Thyroid gland (tissue), 4 donors: ENCODE data around the gene MYO5A. TPM values are rescaled to one million over a fixed set of nuclear protein-coding genes. Genes with fewer than 3 reads are reported as not detected.
"Not testable (repeated sequence)": the region's sequence is repeated elsewhere in the genome, so short reads cannot be mapped to it uniquely, and the experiment has no call there.

Source experiments
- DNase-seq, 2 donors: peaks; one replicate each; pipeline ENCODE4 v3.0.0-alpha.2; 2019
- H3K27ac ChIP-seq, 3 donors: fragments of 200-600 bp; sonication (generic); 1 replicate in 2 of 3; 2 replicates in 1 of 3; pipeline ENCODE4 v1.5.1; 2016 to 2019; ENCODE audit warnings: mild to moderate bottlenecking in 1 of 3, moderate library complexity in 1 of 3
- H3K27me3 ChIP-seq: fragments of 200-600 bp; sonication (generic); one replicate; pipeline ENCODE4 v1.5.1; 2019
- H3K36me3 ChIP-seq, 2 donors: fragments of 200-600 bp; sonication (generic); one replicate each; pipeline ENCODE4 v1.5.1; 2016 to 2019
- H3K4me1 ChIP-seq, 2 donors: fragments of 200-600 bp; sonication (generic); one replicate each; pipeline ENCODE4 v1.5.1; 2017 to 2019
- H3K4me3 ChIP-seq, 3 donors: fragments of 200-600 bp; sonication (generic); replicated peaks in 1 of 3; 1 replicate in 2 of 3; 2 replicates in 1 of 3; pipeline ENCODE4 v1.5.1; 2016; ENCODE audit warnings: mild to moderate bottlenecking in 1 of 3
- H3K9me3 ChIP-seq: fragments of 200-600 bp; sonication (generic); one replicate; pipeline ENCODE4 v1.5.1; 2017
- POLR2A ChIP-seq, 2 donors: fragments of 450-650 bp; IDR thresholded peaks; one replicate each; pipeline ENCODE4 v1.6.1; 2017; ENCODE audit warnings: antibody characterized with exemption in 2 of 2, mild to moderate bottlenecking in 2 of 2, moderate library complexity in 1 of 2
- WGBS, 2 donors: methylation state at CpG; one replicate each; pipeline ENCODE4 v1.1.5; 2017; 5-methylcytosine and 5-hydroxymethylcytosine counted together
- intact Hi-C: fragments of 100-400 bp; cut with DNase I; formaldehyde crosslinking; loops from one replicate; pipeline ENCODE4 v1.15.1; 2023
- total RNA-seq, 4 donors: library from RNA; depleted of rRNA; stranded (reverse); fragments of >200 nt; gene quantifications; one replicate each; pipeline ENCODE4 v1.2.3, GENCODE V29; 2016
- TF ChIP-seq, protein P1 (sequence below), 6 experiments: fragments of 200-600 bp in 3 of 6; fragments of 450-650 bp in 3 of 6; sonication (generic) in 3 of 6; IDR thresholded peaks; one replicate each; pipeline ENCODE4 v1.5.1; 2016 to 2019; ENCODE audit warnings: antibody characterized with exemption in 6 of 6, mild to moderate bottlenecking in 2 of 6, inconsistent platforms in 1 of 6, moderate library complexity in 1 of 6

MYO5A gene
- total RNA-seq, 4 donors from 2014 or later: 23.3 to 44.1 (median 34.7) TPM

DNA sequence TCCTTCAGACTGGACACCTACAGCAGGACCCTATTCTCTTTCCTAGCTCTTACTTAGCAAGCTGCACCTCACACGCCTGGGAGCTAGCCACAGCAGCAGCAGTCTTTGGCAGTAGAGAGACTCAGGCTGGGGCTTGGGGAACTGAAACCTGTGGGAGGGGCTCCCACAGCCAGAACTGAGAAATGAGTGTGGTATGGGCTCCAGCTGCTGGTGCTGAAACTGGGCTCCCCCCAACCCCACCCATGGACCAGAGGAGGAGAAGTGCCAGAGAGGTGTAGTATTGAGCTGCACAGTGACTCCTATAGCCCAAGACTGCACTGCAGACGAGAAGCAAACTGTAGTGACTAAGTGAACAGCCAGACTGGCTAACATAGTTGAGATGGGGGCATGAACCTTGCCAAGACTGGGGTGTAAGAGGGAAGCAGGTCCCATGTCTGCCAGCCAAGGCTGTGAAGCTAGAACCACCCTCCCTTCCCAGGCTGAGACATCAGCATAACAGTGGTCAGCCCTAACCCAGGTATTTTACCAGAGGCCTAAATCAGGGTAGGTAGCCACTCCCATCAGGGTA is 62.5 kb downstream of the MYO5A start:
- no peaks in the 10 kb centered on the region for H3K4me1 ChIP-seq
- peak in 1 of 2 donors; percentile 8 for DNase-seq
- intact Hi-C loops: no loop called here
- no peaks in the 10 kb centered on the region for H3K27me3 ChIP-seq
- 84 to 92% methylated on average over 2 of the region's 2 CpGs for WGBS, 2 donors
- TF ChIP-seq, protein P1, sequence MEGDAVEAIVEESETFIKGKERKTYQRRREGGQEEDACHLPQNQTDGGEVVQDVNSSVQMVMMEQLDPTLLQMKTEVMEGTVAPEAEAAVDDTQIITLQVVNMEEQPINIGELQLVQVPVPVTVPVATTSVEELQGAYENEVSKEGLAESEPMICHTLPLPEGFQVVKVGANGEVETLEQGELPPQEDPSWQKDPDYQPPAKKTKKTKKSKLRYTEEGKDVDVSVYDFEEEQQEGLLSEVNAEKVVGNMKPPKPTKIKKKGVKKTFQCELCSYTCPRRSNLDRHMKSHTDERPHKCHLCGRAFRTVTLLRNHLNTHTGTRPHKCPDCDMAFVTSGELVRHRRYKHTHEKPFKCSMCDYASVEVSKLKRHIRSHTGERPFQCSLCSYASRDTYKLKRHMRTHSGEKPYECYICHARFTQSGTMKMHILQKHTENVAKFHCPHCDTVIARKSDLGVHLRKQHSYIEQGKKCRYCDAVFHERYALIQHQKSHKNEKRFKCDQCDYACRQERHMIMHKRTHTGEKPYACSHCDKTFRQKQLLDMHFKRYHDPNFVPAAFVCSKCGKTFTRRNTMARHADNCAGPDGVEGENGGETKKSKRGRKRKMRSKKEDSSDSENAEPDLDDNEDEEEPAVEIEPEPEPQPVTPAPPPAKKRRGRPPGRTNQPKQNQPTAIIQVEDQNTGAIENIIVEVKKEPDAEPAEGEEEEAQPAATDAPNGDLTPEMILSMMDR (IDR thresholded peaks at IDR 0.05): no peak
- no peak for TF ChIP-seq POLR2A (IDR thresholded peaks at IDR 0.05)
- no peaks in the 10 kb centered on the region for H3K9me3 ChIP-seq
- H3K4me3 ChIP-seq: no peak overlapping the region
- H3K27ac ChIP-seq: no peak overlapping the region
- H3K36me3 ChIP-seq: no peaks in the 10 kb centered on the region

DNA sequence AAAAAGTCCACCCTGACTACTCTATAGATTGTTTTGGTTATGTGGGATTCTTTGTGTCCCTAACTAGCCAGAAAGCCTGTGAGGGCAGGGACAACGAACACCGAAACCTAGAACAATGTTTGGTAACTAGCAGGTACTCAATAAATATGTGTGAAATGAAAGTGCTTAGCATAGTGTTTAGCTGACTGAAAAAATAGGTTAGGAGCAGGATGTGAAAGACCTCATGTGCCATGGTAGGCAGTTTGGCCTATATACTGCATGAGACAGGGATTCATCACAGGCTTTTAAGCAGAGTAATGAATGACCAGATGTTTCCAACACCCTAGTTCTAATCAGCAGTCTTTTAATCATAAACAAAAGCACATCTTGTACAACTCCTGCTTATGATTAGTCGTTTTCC is 64.2 kb downstream of the MYO5A start:
- 86 to 92% methylated on average over 3 of the region's 3 CpGs for WGBS, 2 donors
- H3K4me3 ChIP-seq: no peak overlapping the region
- no peaks in the 10 kb centered on the region for H3K36me3 ChIP-seq
- no peak for DNase-seq
- H3K27ac ChIP-seq: no peak overlapping the region
- no peaks in the 10 kb centered on the region for H3K27me3 ChIP-seq
- intact Hi-C loops: no loop called here
- no peaks in the 10 kb centered on the region for H3K9me3 ChIP-seq
- no peaks in the 10 kb centered on the region for H3K4me1 ChIP-seq
- TF ChIP-seq, protein P1 (IDR thresholded peaks at IDR 0.05): no peak
- no peak for TF ChIP-seq POLR2A (IDR thresholded peaks at IDR 0.05)

DNA sequence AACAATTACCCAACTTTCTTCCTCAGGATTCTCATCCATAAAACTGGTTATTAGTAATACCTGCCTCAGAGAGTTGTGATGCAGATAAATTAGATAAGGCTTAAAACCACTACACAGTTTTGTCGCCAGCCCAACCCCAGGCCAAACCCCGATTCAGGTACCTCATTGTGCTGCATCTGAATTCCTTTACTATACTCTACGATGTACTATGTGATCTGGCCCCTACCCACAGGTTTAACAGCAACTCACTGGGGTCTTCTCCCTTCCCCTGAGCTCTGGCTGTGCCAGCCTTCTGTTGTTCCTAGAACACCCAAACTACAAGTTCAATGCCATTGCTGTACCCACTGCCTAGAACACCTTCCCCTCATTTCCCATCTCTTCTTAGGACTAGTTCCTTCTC is 64.6 kb downstream of the MYO5A start:
- DNase-seq: no peak
- no peaks in the 10 kb centered on the region for H3K9me3 ChIP-seq
- H3K36me3 ChIP-seq: no peaks in the 10 kb centered on the region
- H3K4me3 ChIP-seq: no peak overlapping the region
- no peak overlapping the region for H3K27ac ChIP-seq
- H3K4me1 ChIP-seq: no peaks in the 10 kb centered on the region
- no peaks in the 10 kb centered on the region for H3K27me3 ChIP-seq
- TF ChIP-seq, protein P1 (IDR thresholded peaks at IDR 0.05): no peak
- intact Hi-C loops: no loop called here
- whole genome bisulfite sequencing, 2 donors: 81 to 100% methylated on average over 3 of the region's 3 CpGs

DNA sequence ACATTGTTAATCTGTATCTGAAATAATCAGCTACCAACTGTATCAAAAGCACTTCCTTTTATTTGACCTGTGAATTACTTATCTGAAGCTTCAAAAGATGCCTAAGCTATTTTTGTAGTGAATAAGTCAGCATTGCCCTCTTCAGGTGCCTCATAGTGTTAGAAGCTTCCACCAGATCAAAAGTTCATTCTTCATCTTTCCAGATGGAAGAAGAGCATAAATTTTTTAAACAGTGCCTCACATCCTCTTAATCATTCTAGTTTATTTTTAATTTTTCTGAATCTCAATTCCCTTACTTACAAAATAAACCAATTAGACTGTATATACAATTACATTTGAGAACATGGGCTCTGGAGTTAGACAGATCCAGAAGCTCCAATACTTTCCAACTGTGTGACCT is 65.0 kb downstream of the MYO5A start:
- no peak overlapping the region for H3K27ac ChIP-seq
- no peak for DNase-seq
- H3K27me3 ChIP-seq: no peaks in the 10 kb centered on the region
- no peak overlapping the region for H3K4me3 ChIP-seq
- TF ChIP-seq, protein P1 (IDR thresholded peaks at IDR 0.05): no peak
- TF ChIP-seq POLR2A (IDR thresholded peaks at IDR 0.05): no peak
- no peaks in the 10 kb centered on the region for H3K4me1 ChIP-seq
- H3K36me3 ChIP-seq: no peaks in the 10 kb centered on the region
- H3K9me3 ChIP-seq: no peaks in the 10 kb centered on the region
- intact Hi-C loops: no loop called here

DNA sequence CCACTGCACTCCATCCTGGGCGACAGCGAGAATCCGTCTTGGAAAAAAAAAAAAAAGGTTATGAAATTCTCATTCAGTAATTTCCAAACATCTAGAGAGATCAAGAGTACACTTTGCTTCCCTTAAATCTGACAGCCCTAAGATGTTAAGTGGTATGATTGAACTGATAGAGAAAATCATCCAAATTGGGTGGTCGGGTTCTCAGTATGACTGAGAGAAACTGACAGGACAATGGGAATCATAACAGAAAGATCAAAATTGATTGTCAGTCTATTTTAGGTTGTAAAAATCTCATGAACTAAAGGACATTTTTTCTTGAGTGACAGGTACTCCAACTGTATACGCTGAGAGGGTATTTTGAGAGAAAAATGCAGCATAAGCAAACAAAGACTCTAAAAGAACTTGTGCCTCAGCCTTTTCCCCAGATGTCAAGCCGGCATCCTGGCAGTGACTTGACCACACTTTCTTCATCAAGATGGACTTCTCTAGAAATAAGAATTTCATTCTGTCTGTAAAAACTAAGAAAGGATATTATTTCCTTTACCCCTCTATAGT is 65.8 kb downstream of the MYO5A start:
- no peak for DNase-seq
- intact Hi-C loops: no loop called here
- no peak overlapping the region for H3K27ac ChIP-seq
- H3K36me3 ChIP-seq: no peaks in the 10 kb centered on the region
- 74 to 80% methylated on average over 6 of the region's 6 CpGs for WGBS, 2 donors
- no peak for TF ChIP-seq POLR2A (IDR thresholded peaks at IDR 0.05)
- TF ChIP-seq, protein P1 (IDR thresholded peaks at IDR 0.05): no peak
- H3K4me3 ChIP-seq: no peak overlapping the region
- H3K27me3 ChIP-seq: no peaks in the 10 kb centered on the region
- H3K9me3 ChIP-seq: no peaks in the 10 kb centered on the region
- no peaks in the 10 kb centered on the region for H3K4me1 ChIP-seq

DNA sequence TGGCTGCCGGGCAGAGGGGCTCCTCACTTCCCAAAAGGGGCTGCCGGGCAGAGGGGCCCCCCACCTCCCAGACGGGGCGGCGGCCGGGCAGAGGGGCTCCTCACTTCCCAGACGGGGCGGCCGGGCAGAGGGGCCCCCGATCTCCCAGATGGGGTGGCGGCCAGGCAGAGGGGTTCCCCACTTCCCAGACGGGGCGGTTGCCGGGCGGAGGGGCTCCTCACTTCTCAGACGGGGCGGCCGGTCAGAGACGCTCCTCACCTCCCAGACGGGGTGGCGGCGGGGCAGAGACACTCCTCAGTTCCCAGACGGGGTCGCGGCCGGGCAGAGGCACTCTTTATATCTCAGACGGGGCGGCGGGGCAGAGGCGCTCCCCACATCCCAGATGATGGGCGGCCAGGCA is 69.0 kb downstream of the MYO5A start:
- H3K9me3 ChIP-seq, H3K4me3 ChIP-seq, H3K36me3 ChIP-seq, intact Hi-C loops, H3K27ac ChIP-seq, DNase-seq, H3K4me1 ChIP-seq, H3K27me3 ChIP-seq: not testable (repeated sequence)
- WGBS, 2 donors: 98 to 99% methylated on average over 7 to 14 of the region's 31 CpGs

DNA sequence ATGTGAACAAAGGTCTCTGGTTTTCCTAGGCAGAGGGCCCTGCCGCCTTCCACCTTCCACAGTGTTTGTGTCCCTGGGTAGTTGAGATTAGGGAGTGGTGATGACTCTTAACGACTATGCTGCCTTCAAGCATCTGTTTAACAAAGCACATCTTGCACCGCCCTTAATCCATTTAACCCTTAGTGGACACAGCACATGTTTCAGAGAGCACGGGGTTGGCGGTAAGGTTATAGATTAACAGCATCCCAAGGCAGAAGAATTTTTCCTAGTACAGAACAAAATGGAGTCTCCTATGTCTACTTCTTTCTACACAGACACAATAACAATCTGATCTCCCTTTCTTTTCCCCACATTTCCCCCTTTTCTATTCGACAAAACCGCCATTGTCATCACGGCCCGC is 69.4 kb downstream of the MYO5A start:
- H3K36me3 ChIP-seq, H3K9me3 ChIP-seq, H3K4me3 ChIP-seq, H3K27me3 ChIP-seq, DNase-seq, H3K4me1 ChIP-seq, intact Hi-C loops, H3K27ac ChIP-seq: not testable (repeated sequence)
- 85 to 88% methylated on average over 9 of the region's 9 CpGs for WGBS, 2 donors
